ENCODE data around the gene IQCF6.
"Not testable (repeated sequence)": the region's sequence is repeated elsewhere in the genome, so short reads cannot be mapped to it uniquely, and the experiment has no call there.

Gene IQCF6

DNA sequence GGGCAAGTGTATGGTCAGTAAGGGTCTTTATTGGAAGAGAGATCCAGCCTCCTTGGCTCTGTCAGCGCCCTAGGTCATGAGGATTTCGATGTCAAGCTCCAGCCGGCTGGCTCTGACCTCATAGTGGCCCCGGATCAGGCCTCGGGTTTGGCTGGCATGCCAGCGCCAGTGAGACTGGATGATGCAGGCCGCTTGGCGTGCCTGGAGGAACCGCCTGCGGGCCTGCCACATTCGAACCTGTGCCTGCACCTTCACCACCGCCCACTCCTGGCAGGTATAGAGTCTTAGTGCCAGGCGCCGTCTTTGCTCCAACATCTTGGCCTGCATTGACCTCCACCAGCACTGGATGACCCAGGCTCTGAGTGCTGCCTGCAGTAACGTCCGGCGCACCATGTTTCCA lies 483 bp downstream of the IQCF6 start:
- in situ Hi-C loops (cut with MboI; ENCODE audit: low pct_unique_long_range_greater_than_20kb, low sequenced_read_pairs): no loop called here

DNA sequence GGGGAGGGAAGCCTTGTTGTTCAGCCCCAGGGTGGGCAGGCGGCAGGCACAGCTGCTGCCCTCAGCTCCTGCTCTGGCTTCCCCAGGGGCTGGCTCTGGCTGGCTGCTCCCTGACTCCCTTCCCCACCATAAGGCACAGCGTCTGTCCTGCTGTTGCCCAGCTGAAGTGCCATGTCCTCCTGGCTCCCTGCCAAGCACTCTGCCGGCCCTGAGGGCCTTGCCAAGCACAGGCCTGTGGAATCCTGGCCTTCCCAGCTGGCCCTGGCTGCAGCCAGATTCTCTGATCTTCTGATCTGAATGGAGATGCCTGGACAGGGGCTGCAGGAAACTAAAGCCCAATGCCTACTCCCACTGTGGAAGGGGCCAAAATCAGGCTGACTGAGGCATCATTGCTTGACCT lies 1.1 kb downstream of the IQCF6 start:
- no peak for DNase-seq
- in situ Hi-C loops (cut with MboI; ENCODE audit: low pct_unique_long_range_greater_than_20kb, low sequenced_read_pairs): no loop called here

More for the DNA sequence above, 483 bp downstream of the IQCF6 start:
- DNase-seq: no peak

DNA sequence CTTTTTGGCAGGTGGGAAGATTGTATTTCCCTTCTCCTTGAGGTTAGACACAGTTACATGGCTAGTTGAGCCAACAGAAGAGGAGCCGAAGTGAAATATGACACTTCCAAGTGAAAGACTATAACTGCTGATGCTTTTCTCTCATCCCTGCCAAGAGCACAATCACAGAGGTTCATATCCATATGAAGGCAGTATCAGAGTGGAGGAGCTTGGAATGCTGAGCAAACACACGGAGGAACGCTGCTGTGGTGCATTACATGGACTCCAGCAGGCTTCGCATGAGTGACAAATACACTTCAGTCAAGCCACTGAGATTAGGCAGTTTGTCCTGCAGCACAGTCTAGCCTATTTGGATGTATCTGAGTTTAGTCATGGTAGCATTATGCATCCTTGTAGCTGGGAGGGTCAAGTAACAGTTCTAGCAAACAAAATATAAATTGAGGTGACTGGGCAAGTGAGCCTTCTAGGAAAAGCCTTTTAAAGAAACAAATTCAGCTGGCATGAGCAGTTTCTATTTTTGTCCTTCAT lies 5.4 kb downstream of the IQCF6 start:
- DNase-seq: no peak
- in situ Hi-C loops (cut with MboI; ENCODE audit: low pct_unique_long_range_greater_than_20kb, low sequenced_read_pairs): no loop called here

DNA sequence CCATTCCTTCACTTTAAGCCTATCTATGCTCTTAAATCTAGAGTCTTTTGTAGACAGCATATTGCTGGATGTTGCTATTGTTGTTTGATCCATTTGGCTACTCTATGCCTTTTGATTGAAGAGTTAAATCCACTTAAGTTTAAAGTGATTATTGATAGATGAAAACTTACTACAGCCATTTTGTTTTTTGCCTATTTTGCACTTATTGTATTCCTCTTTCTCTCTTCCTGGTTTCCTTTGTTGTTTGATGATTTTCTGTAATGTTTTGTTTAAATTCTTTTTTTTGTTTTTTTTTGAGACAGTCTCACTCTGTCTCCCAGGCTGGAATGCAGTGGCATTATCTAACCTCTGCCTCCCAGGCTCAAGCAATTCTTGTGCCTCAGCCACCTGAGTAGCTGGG lies 19.8 kb downstream of the IQCF6 start:
- no peak for DNase-seq
- in situ Hi-C loops (cut with MboI; ENCODE audit: low pct_unique_long_range_greater_than_20kb, low sequenced_read_pairs): no loop called here

DNA sequence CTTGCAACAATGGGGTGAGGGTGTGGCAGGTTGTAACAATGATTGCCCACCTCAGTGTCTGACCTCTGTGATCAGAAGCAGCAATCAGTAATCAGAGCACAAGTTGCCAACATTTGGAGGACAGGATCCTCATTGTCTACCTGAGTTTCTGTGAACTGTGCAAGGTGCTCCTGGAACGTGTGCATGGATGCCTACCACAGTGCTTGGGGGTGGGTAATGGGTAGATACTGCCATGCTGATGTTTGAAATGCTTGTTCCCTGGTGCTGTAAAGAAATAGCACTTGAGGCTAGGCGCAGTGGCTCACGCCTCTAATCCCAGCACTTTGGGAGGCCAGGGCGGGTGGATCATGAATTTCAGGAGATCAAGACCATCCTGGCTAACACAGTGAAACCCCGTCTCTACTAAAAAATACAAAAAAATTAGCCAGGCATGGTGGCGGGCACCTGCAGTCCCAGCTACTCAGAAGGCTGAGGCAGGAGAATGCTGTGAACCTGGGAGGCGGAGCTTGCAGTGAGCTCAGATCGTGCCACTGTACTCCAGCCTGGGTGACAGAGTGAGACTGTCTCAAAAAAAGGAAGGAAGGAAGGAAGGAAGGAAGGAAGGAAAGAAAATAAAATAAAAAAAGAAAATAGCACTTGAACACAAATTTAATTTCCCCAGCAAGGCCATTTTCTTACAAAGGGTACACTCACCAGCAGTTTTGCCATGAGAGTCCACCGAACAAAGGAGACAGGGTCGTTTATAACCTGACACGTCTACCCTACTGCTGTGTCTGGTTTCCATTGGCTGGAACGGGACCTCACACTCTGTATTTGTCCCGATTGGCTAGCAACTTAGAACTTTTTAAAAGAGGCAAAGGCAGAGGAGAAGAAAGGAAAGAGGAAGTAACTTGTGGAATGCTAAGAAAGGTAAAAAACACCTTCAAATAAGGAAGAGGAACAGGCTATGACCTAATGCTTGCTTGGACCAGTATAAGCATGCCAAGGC lies 25.0 kb downstream of the IQCF6 start:
- in situ Hi-C loops (cut with MboI; ENCODE audit: low pct_unique_long_range_greater_than_20kb, low sequenced_read_pairs): not testable (repeated sequence)
- DNase-seq: peak; percentile 38

DNA sequence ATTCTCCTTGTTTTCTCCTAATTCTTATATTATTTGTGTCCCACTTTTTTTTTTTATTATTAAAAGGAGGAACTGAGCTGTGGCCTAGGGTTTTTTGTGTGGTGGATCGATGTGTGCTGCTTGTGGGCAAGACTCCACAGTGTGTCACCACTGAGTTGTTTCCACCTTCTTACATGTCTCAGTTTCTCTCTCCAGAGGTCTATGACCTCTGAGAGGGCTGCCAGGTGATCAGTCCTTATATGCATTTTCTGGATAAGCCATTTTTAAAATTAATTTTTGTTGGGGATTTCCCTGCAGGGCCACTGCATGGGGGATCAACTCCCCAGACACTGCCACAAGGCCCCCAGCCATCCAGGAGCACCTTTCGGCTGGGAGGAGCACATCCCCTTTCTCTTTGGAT lies 27.8 kb downstream of the IQCF6 start:
- no peak for DNase-seq
- in situ Hi-C loops (cut with MboI; ENCODE audit: low pct_unique_long_range_greater_than_20kb, low sequenced_read_pairs): no loop called here

DNA sequence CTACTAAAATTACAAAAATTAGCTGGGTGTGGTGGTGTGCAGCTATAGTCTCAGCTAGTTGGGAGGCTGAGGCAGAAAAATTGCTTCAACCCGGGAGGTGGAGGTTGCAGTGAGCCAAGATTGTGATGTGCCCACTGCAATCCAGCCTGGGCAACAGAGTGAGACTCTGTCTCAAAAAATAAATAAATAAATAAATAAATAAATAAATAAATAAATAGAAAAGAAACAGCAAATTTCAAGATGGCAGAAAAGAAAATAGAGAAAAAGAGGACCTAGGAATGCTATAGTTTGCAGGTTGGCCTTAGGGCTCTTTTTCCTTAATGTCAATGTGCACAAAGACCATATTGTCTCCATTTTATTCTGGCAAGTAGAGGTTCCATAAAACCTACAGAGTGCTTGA lies 28.2 kb downstream of the IQCF6 start:
- in situ Hi-C loops (cut with MboI; ENCODE audit: low pct_unique_long_range_greater_than_20kb, low sequenced_read_pairs): no loop called here
- no peak for DNase-seq

DNA sequence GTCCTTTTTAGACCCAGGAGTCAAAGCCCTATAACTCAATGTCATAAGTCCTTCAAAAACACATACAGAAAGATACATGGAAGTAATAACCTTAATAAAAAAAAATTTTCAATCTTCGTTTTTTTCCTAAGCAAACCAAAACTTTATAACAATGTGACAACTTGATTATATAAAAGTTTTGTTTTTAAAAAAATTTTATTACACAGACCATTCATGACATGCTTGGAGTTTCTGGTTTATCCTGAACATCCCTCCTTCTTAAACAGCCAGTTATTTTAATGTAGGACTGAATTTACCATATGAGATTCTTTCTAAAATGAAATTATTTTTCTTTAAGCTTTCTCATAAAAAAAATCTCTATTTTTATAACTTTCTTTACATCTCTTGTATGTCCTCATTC lies 30.7 kb downstream of the IQCF6 start:
- in situ Hi-C loops (cut with MboI; ENCODE audit: low pct_unique_long_range_greater_than_20kb, low sequenced_read_pairs): no loop called here
- DNase-seq: no peak

DNA sequence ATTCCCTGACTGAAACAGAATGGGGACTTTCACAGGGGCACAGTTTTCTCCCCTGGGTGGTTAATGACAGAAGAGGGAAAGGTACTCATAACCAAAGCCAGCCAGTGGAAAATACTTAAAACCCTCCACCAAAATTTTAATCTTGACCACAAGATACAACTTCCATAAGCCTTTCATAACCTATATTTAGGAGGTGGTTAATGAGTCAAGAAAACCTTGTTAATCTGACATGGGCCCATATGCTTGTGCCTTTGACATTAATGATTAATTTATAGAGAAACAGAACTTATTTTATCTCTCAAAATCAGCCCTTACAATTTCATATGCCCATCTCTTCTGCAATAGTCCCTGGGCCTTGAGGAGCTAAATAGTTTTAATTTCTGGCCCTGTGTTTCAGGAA lies 31.2 kb downstream of the IQCF6 start:
- DNase-seq: no peak
- in situ Hi-C loops (cut with MboI; ENCODE audit: low pct_unique_long_range_greater_than_20kb, low sequenced_read_pairs): no loop called here

DNA sequence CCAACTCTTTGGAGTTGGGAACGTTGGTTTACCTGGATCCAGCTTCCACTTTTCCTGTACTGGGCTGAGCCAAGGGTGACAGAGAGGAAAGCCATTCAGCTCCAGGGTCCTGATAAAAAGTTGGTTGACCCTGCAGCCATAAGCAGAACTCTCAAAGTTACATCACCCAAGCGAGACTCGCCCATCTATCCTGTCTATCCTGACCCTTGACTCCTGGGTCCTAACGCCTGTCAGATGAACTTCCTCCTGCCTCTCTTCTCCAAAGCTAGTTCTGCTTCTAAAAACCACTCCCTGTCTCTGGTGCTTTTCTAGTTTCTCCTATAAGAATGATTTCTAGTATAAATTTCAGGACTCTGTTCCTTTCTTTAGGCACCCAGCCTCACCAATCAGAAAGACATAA lies 36.1 kb downstream of the IQCF6 start:
- DNase-seq: peak; percentile 74
- in situ Hi-C loops (cut with MboI; ENCODE audit: low pct_unique_long_range_greater_than_20kb, low sequenced_read_pairs): not testable (repeated sequence)

DNA sequence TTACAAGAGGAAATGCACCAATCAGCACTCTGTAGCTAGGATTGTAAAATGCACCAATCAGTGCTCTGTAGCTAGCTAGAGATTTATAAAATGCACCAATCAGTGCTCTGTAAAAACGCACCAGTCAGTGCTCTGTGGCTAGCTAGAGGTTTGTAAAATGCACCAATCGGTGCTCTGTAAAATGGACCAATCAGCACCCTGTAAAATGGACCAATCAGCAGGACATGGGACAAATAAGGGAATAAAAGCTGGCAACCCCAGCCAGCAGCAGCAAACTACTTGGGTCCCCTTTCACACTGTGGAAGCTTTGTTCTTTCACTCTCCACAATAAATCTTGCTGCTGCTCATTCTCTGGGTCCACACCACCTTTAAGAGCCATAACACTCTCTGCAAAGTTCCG lies 36.7 kb downstream of the IQCF6 start:
- DNase-seq; in situ Hi-C loops (cut with MboI; ENCODE audit: low pct_unique_long_range_greater_than_20kb, low sequenced_read_pairs): not testable (repeated sequence)

DNA sequence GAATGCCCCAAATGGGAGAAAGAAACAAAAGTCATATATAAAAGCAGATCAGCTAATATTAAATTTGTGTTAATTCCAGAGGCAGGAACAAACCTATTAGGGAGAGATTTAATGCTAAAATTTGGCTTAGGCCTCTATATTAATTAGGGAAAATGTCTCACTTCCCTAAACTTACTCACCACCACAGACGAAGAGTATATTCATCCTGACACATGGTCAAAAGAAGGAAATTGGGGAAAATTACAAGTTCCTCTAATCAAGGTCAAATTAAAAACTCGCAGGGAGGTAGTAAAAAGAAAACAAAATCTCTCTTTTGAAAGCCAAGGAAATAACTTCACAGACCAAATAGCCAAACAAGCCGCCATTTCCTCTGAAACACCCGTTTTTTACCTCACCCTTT lies 39.9 kb downstream of the IQCF6 start:
- in situ Hi-C loops (cut with MboI; ENCODE audit: low pct_unique_long_range_greater_than_20kb, low sequenced_read_pairs): no loop called here
- DNase-seq: peak; percentile 22

DNA sequence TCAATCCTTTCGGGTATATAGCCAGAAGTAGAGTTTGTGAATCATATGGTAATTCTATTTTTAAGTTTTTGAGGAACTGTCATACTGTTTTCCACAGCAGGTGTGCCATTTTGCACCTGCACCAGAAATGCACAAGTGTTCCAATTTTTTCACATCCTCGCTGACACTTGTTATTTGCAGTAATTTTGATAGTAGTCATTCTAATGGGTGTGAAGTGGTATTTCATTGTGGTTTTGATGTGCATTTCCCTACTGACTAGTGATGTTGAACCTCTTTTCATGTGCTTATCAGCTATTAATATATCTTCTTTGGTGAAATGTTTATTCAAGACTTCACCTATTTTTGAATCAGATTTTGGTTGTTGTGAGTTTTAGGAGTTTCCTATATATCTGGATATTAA lies 43.1 kb downstream of the IQCF6 start:
- no peak for DNase-seq
- in situ Hi-C loops (cut with MboI; ENCODE audit: low pct_unique_long_range_greater_than_20kb, low sequenced_read_pairs): no loop called here

DNA sequence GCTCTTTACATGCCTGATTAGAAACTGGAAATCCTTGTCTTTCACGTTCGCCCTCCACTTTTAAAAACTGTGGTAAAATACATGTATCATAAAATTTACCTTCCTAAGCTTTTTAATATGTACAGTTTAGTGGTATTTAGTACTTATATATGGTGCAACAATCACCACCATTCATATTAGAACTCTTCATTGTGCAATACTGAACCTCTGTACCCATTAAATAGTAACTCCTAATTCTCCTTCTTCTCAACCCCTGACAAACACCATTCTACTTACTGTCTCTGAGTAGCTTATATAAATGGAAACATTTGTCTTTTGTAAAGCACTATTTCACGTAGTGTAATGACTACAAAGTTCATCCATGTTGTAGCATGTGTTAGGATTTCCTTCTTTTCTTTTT lies 44.0 kb downstream of the IQCF6 start:
- DNase-seq: peak; percentile 11
- in situ Hi-C loops (cut with MboI; ENCODE audit: low pct_unique_long_range_greater_than_20kb, low sequenced_read_pairs): no loop called here

DNA sequence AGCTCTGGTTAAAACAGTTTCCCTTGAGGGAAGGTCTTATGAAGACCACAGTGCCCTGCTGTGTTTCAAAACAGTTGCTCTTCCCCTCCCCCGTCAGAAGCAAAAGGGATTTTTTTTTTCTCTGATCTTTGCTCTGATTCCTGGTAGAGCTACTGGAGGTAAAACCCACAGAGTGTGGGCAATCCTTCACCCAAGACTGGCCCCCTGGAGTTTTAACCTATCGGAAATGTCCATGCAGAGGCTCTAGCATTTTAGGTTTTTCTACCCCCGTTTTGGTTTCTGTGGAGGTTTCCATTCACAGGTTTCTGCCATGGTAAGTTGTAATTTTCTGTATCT lies 44.5 kb downstream of the IQCF6 start:
- peak; percentile 72 for DNase-seq
- in situ Hi-C loops (cut with MboI; ENCODE audit: low pct_unique_long_range_greater_than_20kb, low sequenced_read_pairs): no loop called here

DNA sequence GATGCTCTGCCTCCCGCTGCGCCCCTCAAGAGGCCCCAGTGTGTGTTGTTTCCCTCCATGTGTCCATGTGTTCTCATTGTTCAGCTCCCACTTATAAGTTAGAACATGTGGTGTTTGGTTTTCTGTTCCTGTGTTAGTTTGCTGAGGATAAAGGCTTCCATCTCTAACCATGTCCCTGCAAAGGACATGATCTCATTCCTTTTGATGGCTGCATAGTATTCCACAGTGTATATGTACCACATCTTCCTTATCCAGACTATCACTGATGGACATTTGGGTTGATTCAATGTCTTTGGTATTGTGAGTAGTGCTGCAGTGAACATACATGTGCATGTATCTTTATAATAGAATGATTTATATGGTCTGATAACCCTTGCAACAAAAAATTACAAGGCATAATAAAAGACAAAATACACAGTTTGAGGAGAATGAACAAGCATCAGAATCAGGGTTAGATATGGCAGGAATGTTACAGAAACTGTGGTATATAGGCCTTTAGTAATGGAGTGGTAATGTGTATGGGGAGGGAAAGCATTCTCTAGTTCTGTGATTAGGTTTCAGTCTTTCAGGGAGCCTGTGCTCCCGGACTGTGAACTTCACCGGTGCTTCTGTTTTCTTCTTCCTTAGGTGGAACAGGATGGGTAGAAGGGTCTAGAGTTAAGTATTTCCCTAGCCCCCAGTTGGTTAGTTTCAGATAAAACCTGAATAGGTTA lies 45.0 kb downstream of the IQCF6 start:
- in situ Hi-C loops (cut with MboI; ENCODE audit: low pct_unique_long_range_greater_than_20kb, low sequenced_read_pairs): no loop called here
- no peak for DNase-seq

DNA sequence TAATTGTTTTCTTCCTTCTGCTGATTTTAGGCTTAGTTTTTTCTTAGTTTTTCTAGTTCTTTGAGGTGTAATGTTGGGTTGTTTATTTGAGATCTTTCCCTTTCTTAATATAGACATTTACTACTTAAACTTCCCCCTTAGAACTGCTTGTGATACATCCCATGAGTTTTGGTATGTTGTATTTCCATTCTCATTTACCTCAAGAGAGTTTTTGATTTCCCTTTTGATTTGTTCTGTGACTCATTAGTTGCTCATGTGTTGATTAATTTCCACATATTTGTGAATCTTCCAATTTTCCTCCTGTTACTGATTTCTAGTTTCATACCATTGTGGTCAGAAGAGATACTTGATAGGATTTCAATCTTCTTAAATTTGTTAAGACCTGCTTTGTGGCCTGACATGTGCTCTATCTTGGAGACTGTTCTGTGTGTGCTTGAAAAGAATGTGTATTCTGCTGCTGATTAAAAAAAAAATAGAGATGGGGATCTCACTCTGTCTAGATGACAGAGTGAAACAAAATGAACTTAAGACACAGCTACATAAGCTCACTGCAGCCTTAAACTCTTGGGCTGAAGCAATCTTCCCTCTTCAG lies 49.9 kb downstream of the IQCF6 start:
- no peak for DNase-seq
- in situ Hi-C loops (cut with MboI; ENCODE audit: low pct_unique_long_range_greater_than_20kb, low sequenced_read_pairs): no loop called here
